Measurements from ENCODE around the gene SLK. TPM values are rescaled to one million over a fixed set of nuclear protein-coding genes. Genes with fewer than 3 reads are reported as not detected.

SLK gene
- total and polyA plus RNA-seq, 2 of the 13 experiments (the other 11 are each of a cell fraction or from before 2014, with no cell fraction given): 3.4 to 22.8 TPM

DNA sequence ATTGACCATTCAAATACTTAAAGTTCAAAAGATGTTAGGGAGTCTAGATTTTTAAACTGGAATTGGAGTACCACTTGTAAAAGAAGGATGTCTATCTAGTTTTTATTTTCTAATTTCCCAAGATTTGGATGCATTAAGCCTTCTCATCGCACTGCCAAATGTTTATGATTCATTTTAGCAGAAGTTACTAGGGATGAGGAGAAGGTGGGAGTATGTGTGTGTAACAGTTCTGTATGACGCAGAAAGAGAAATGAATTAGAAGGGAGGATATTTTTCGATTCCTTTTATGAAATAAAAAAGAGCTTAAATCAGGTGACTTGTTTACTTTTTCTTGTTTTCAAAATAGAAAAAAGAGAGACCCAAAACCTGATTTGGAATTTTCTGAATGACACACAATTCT, 6.8 kb upstream of the SLK start:
- H2AFZ ChIP-seq (ENCODE audit: low read length): no peak overlapping the region
- no peaks in the 10 kb centered on the region for H3K79me2 ChIP-seq (ENCODE audit: insufficient read depth, low read length)
- no peaks in the 10 kb centered on the region for H3K36me3 ChIP-seq (replicated peaks in 1 of 2; ENCODE audit: control insufficient read depth in 1 of 2, insufficient read depth in 2 of 2, low read length in 2 of 2)
- in situ Hi-C loops (cut with HindIII; ENCODE audit: extremely low pct_ligation_motif_present, low pct_unique_long_range_greater_than_20kb) (no loop called here), intact Hi-C loops (cut with micrococcal nuclease; ENCODE audit: unreplicated experiment) (no loop called here)
- FAIRE-seq (no peak), ATAC-seq (no peak), DNase-seq (ENCODE audit: low spot score) (no peak)
- WGBS (ENCODE audit: low lambda C conversion rate): 46% methylated on average over 3 of the region's 3 CpGs
- ChIA-PET CTCF (ENCODE audit: low intra/inter-chr PET ratio, low total read pairs) (no interaction called here), POLR2A (no interaction called here)
- no peak overlapping the region for H3K4me2 ChIP-seq (ENCODE audit: low read depth, low read length)
- TF ChIP-seq, protein P1, sequence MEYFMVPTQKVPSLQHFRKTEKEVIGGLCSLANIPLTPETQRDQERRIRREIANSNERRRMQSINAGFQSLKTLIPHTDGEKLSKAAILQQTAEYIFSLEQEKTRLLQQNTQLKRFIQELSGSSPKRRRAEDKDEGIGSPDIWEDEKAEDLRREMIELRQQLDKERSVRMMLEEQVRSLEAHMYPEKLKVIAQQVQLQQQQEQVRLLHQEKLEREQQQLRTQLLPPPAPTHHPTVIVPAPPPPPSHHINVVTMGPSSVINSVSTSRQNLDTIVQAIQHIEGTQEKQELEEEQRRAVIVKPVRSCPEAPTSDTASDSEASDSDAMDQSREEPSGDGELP (IDR thresholded peaks at IDR 0.05; ENCODE audit: borderline replicate concordance, low read depth): no peak
- no peak for TF ChIP-seq PHF20 (CRISPR knock-in tag; IDR thresholded peaks at IDR 0.05)
- TF ChIP-seq, protein P2, sequence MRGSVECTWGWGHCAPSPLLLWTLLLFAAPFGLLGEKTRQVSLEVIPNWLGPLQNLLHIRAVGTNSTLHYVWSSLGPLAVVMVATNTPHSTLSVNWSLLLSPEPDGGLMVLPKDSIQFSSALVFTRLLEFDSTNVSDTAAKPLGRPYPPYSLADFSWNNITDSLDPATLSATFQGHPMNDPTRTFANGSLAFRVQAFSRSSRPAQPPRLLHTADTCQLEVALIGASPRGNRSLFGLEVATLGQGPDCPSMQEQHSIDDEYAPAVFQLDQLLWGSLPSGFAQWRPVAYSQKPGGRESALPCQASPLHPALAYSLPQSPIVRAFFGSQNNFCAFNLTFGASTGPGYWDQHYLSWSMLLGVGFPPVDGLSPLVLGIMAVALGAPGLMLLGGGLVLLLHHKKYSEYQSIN (CRISPR knock-in tag; IDR thresholded peaks at IDR 0.05; ENCODE audit: borderline replicate concordance): no peak
- no peak for TF ChIP-seq DDIT3 (CRISPR knock-in tag; IDR thresholded peaks at IDR 0.05)
- no peak overlapping the region for H3K9ac ChIP-seq (ENCODE audit: insufficient read depth, low read depth, low read length)
- H3K27me3 ChIP-seq (ENCODE audit: control insufficient read depth in 1 of 2, insufficient read depth in 2 of 2, low read length in 2 of 2): peaks cover 0 to 5% of the 10 kb centered on the region in 2 experiments; a peak in 1 of 5 replicates
- peaks cover 6% of the 10 kb centered on the region; the same call in 1 of the 2 replicates for H3K4me1 ChIP-seq (ENCODE audit: insufficient read depth, low read length)
- H3K9me3 ChIP-seq (ENCODE audit: low read length): no peaks in the 10 kb centered on the region
- H4K20me1 ChIP-seq (ENCODE audit: insufficient read depth, low read length): no peaks in the 10 kb centered on the region
- no peak overlapping the region for H3K4me3 ChIP-seq (replicated peaks in 1 of 3; ENCODE audit: insufficient read depth in 1 of 3, low read depth in 2 of 3, low read length in 3 of 3)
- no peak overlapping the region for H3K27ac ChIP-seq (ENCODE audit: extremely low read length, insufficient read depth, low read length)
- BruUV-seq (replicated peaks): no TSS peak

DNA sequence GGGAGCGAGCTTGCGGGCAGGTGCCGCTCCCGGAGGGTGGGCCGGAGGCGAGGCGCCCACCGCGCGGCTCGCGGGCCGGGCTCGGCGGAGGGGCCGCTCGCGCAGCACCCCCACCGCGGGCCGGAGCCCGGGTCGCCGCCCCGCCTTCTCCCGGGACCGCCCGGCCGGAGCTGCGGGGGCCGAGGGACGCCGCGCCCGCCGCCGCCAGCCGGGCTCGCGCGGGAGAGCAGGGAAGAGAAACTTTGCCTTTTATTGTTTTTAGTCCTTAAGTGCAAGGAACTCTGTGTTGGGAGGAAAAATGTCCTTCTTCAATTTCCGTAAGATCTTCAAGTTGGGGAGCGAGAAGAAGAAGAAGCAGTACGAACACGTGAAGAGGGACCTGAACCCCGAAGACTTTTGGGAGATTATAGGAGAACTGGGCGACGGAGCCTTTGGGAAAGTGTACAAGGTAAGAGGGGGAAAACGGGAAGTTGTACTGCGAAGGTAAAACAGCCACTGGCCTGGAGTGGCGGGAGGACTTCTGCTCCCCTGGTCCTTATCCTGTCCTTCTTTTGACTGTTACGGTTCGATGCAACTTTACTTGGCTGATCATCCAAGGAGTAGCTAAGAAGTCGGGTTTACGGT, 620 bp downstream of the SLK start:
- FAIRE-seq (no peak), DNase-seq (ENCODE audit: low spot score) (no peak), ATAC-seq (peak; percentile 63)
- peak overlapping the region; percentile 83 to 93 (median 88) for H3K4me3 ChIP-seq (replicated peaks in 1 of 3; ENCODE audit: insufficient read depth in 1 of 3, low read depth in 2 of 3, low read length in 3 of 3)
- H3K4me2 ChIP-seq (ENCODE audit: low read depth, low read length): peak overlapping the region; percentile 73
- H3K79me2 ChIP-seq (ENCODE audit: insufficient read depth, low read length): peaks cover 45% of the 10 kb centered on the region
- peak overlapping the region; percentile 85 for H3K27ac ChIP-seq (ENCODE audit: extremely low read length, insufficient read depth, low read length)
- H3K9me3 ChIP-seq (ENCODE audit: low read length): no peaks in the 10 kb centered on the region
- ChIA-PET POLR2A (interaction anchor here (1.3 kb wide), 1 partner anchor 154 kb away, joined by 4 read pairs; the partner anchor contains the start of gene SFR1), CTCF (ENCODE audit: low intra/inter-chr PET ratio, low total read pairs) (no interaction called here)
- peaks cover 21% of the 10 kb centered on the region; the same call in 1 of the 2 replicates for H4K20me1 ChIP-seq (ENCODE audit: insufficient read depth, low read length)
- H3K9ac ChIP-seq (ENCODE audit: insufficient read depth, low read depth, low read length): peak overlapping the region; percentile 91
- BruUV-seq (replicated peaks): no TSS peak
- intact Hi-C loops (cut with micrococcal nuclease; ENCODE audit: unreplicated experiment): loop anchor here (1.0 to 5.0 kb wide), 3 partner anchors 49 to 155 kb away; partner anchors contain the start of genes SFR1 and STN1
- H3K4me1 ChIP-seq (ENCODE audit: insufficient read depth, low read length): peaks cover 35% of the 10 kb centered on the region
- no peaks in the 10 kb centered on the region for H3K36me3 ChIP-seq (replicated peaks in 1 of 2; ENCODE audit: control insufficient read depth in 1 of 2, insufficient read depth in 2 of 2, low read length in 2 of 2)
- in situ Hi-C loops (cut with HindIII; ENCODE audit: extremely low pct_ligation_motif_present, low pct_unique_long_range_greater_than_20kb): no loop called here
- under 1% methylated on average over 31 of the region's 55 CpGs for WGBS (ENCODE audit: low lambda C conversion rate)
- H3K27me3 ChIP-seq (ENCODE audit: control insufficient read depth in 1 of 2, insufficient read depth in 2 of 2, low read length in 2 of 2): peaks cover 0 to 3% of the 10 kb centered on the region in 2 experiments; a peak in 1 of 5 replicates
- peak overlapping the region; percentile 88 for H2AFZ ChIP-seq (ENCODE audit: low read length)
- no peak for TF ChIP-seq SUZ12 (IDR thresholded peaks at IDR 0.05; ENCODE audit: low read depth, low read length)
- TF ChIP-seq KLF9 (CRISPR knock-in tag; IDR thresholded peaks at IDR 0.05; ENCODE audit: low read depth): no peak
- TF ChIP-seq ZNF34 (CRISPR knock-in tag; IDR thresholded peaks at IDR 0.05; ENCODE audit: borderline replicate concordance): no peak
- peak; percentile 37; the same call in 1 of the 2 replicates for TF ChIP-seq ZFX (CRISPR knock-in tag; IDR thresholded peaks at IDR 0.05; ENCODE audit: low read depth)
- 0 out of 2 replicates have a peak, but pooled peaks have one; percentile 45 for TF ChIP-seq ERF (CRISPR knock-in tag; IDR thresholded peaks at IDR 0.05)
- TF ChIP-seq TFDP1 (CRISPR knock-in tag; IDR thresholded peaks at IDR 0.05; ENCODE audit: borderline replicate concordance): 0 out of 2 replicates have a peak, but pooled peaks have one; percentile 7
- no peak for TF ChIP-seq DPF2 (CRISPR knock-in tag; IDR thresholded peaks at IDR 0.05; ENCODE audit: borderline replicate concordance, low read depth)
- TF ChIP-seq PITX1 (CRISPR knock-in tag; IDR thresholded peaks at IDR 0.05): no peak
- TF ChIP-seq NFKB2 (CRISPR knock-in tag; IDR thresholded peaks at IDR 0.05; ENCODE audit: borderline replicate concordance): no peak
- TF ChIP-seq PHF8 (CRISPR knock-in tag; IDR thresholded peaks at IDR 0.05): no peak
- no peak for TF ChIP-seq U2AF2 (IDR thresholded peaks at IDR 0.05; ENCODE audit: low read depth, low read length)

All from HepG2 (cell line).